Chondrocyte (in vitro differentiated cells): Measurements from ENCODE around the gene HNRNPH2. TPM values are rescaled to one million over a fixed set of nuclear protein-coding genes. Genes with fewer than 3 reads are reported as not detected.

ENCODE experiments used
- DNase-seq: peaks from one replicate; pipeline ENCODE4 v3.0.0; 2021; ENCODE audit warnings: mixed read lengths, low spot score
- H3K27ac Mint-ChIP-seq: one replicate; pipeline ENCODE4 v1.8.0; 2021; ENCODE audit warnings: mild to moderate bottlenecking, moderate library complexity, mixed read lengths; ENCODE audit not compliant: unreplicated experiment
- H3K27me3 Mint-ChIP-seq: 2 replicates; pipeline ENCODE4 v1.8.0; 2021; ENCODE audit warnings: low read depth, mixed read lengths
- H3K36me3 Mint-ChIP-seq: 2 replicates; pipeline ENCODE4 v1.8.0; 2021; ENCODE audit warnings: low read depth, mixed read lengths
- H3K4me1 Mint-ChIP-seq: 2 replicates; pipeline ENCODE4 v1.8.0; 2021; ENCODE audit warnings: low read depth, mild to moderate bottlenecking, mixed read lengths
- H3K4me3 Mint-ChIP-seq: one replicate; pipeline ENCODE4 v1.8.0; 2021; ENCODE audit warnings: mild to moderate bottlenecking, moderate library complexity, mixed read lengths; ENCODE audit not compliant: unreplicated experiment
- H3K9me3 Mint-ChIP-seq: 2 replicates; pipeline ENCODE4 v1.8.0; 2021; ENCODE audit warnings: low read depth, mixed read lengths
- CTCF ChIP-seq: fragments of 200-600 bp; sonication (generic); IDR thresholded peaks from 2 replicates; pipeline ENCODE4 v1.5.0; 2021; ENCODE audit warnings: antibody characterized with exemption, mild to moderate bottlenecking, moderate library complexity
- total RNA-seq: library from RNA; stranded (reverse); gene quantifications from 3 replicates; pipeline ENCODE4 v1.2.1, GENCODE V29; 2021

HNRNPH2 gene
- total RNA-seq, 1 donor from 2014 or later = 52.9 TPM

- no peak for DNase-seq
- peaks cover 27% of the 10 kb centered on the region for H3K4me1 Mint-ChIP-seq
- no peak for TF ChIP-seq CTCF
- no peaks in the 10 kb centered on the region for H3K27me3 Mint-ChIP-seq
- H3K9me3 Mint-ChIP-seq = no peaks in the 10 kb centered on the region
- H3K4me3 Mint-ChIP-seq = no peak overlapping the region
- H3K36me3 Mint-ChIP-seq = peaks cover 1% of the 10 kb centered on the region
- peak overlapping the region; percentile 32 for H3K27ac Mint-ChIP-seq
Observed at GRCh38 chrX:101417190-101417589, 9.2 kb downstream of the HNRNPH2 start.

DNA sequence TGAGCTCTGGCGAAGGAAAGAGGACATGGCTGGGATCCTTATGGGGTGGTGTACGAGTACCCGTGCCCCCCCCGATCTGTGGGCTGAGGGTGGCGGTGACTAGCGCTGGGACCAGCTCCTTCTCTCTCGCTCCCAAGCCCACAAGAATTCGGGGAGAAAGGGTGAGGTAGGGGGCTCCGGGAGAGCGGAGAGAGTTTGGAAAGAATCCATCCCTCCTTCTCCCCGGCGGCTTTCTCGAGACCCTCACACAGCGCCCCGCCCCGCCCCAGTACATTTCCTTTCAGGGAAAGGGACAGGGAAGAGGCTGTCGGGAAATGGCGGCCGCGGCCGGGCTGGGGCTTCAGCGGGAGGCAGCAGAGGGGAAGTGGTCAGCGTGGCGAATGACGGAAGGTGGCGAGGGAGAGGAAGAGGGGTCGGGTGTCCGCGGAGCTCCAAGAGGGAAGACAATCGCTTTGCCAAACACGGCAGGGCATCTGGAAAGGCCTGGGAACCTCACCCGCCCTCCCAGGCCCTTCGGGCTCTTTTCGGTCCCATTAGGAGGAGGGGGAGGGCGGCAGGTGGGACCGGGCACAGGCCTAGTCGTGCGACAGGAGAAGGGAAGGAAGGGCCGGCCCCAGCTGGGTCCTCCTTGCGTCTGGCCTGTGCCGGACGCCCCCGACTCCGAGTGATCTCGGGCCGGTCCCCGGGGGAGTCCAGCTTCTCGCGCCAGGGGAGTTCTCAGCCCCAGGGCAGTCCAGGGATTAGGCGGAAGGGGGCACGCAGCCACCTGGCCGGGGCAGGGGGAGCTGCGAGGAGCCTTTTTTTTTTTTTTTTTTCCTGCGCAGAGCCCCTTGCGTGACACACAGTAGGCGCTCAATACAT lies 10.2 kb downstream of the HNRNPH2 start:
- peak; percentile 24 for TF ChIP-seq CTCF

GRCh38 chrX:101419489-101419888 lies 11.5 kb downstream of the HNRNPH2 start:
- H3K36me3 Mint-ChIP-seq = no peaks in the 10 kb centered on the region
- no peak for DNase-seq
- peaks cover 27% of the 10 kb centered on the region for H3K4me1 Mint-ChIP-seq
- H3K4me3 Mint-ChIP-seq = peak overlapping the region; percentile 90
- no peak for TF ChIP-seq CTCF
- H3K27ac Mint-ChIP-seq = peak overlapping the region; percentile 3
- no peaks in the 10 kb centered on the region for H3K9me3 Mint-ChIP-seq
- H3K27me3 Mint-ChIP-seq = no peaks in the 10 kb centered on the region

More for the DNA sequence above, 10.2 kb downstream of the HNRNPH2 start:
- Mint-ChIP-seq H3K4me3 (peak overlapping the region; percentile 90), H3K9me3 (no peaks in the 10 kb centered on the region), H3K36me3 (no peaks in the 10 kb centered on the region), H3K27ac (peak overlapping the region; percentile 99), H3K27me3 (no peaks in the 10 kb centered on the region), H3K4me1 (peaks cover 27% of the 10 kb centered on the region)
- peak; percentile 94 for DNase-seq

GRCh38 chrX:101427954-101428353 lies 19.9 kb downstream of the HNRNPH2 start:
- TF ChIP-seq CTCF = no peak
- no peak overlapping the region for H3K27ac Mint-ChIP-seq

DNA sequence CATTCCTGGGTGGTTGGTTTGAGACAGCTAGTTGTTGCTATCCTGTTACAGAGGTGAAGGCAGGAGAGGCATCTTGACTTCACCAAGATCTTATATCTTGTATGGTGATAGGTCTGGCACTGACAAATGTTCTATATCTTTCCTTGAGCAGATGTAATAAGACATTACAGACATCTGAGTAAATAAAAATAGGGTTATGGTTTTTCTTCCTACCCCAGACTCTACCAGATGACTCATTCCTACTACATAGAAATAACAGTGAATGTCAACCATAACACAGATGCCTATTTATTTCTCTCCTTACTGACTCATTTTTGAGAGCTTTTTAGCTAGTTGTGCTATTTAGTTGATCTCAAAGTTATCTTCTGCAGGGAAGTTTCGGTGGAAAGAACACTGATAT lies 21.9 kb downstream of the HNRNPH2 start:
- Mint-ChIP-seq H3K27me3 (no peaks in the 10 kb centered on the region), H3K27ac (peak overlapping the region; percentile 62), H3K36me3 (peaks cover 19% of the 10 kb centered on the region), H3K9me3 (peaks cover 5% of the 10 kb centered on the region), H3K4me3 (no peak overlapping the region), H3K4me1 (peaks cover 20% of the 10 kb centered on the region)
- no peak for DNase-seq
- TF ChIP-seq CTCF = no peak

More at GRCh38 chrX:101427954-101428353, 19.9 kb downstream of the HNRNPH2 start:
- Mint-ChIP-seq H3K4me1 (peaks cover 20% of the 10 kb centered on the region), H3K4me3 (no peak overlapping the region), H3K9me3 (peaks cover 9% of the 10 kb centered on the region), H3K27me3 (no peaks in the 10 kb centered on the region), H3K36me3 (peaks cover 20% of the 10 kb centered on the region)
- DNase-seq = no peak
